Activated T-cell treated with anti-CD3 and anti-CD28 coated beads, Interleukin-2, amount 50 U/mL, for 4 hours (primary cell): ENCODE results near the gene IL22. TPM values are rescaled to one million over a fixed set of nuclear protein-coding genes. Genes with fewer than 3 reads are reported as not detected.

ENCODE experiments used
- ATAC-seq, 2 donors: fragments of 200-7000 bp; cut with Tn5 transposase; one replicate each; pipeline ENCODE4 v1.10.0; 2021
- DNase-seq: peaks from one replicate; pipeline ENCODE4 v3.0.0-alpha.2; 2020
- H3K27me3 Mint-ChIP-seq: one replicate; pipeline ENCODE4 v1.8.0; 2021; ENCODE audit warnings: low read depth, mixed read lengths
- H3K36me3 Mint-ChIP-seq: one replicate; pipeline ENCODE4 v1.8.0; 2022; ENCODE audit warnings: mixed read lengths; ENCODE audit not compliant: insufficient read depth
- H3K4me1 Mint-ChIP-seq: one replicate; pipeline ENCODE4 v1.8.0; 2021; ENCODE audit warnings: low read depth, mixed read lengths
- H3K4me3 Mint-ChIP-seq: one replicate; pipeline ENCODE4 v1.8.0; 2021; ENCODE audit warnings: mild to moderate bottlenecking, moderate library complexity, mixed read lengths
- H3K9me3 Mint-ChIP-seq: one replicate; pipeline ENCODE4 v1.8.0; 2021; ENCODE audit warnings: mixed read lengths
- total RNA-seq, 3 donors: library from RNA; stranded (reverse); gene quantifications; one replicate each; pipeline ENCODE4 v1.2.1, GENCODE V29; 2021

Gene IL22
- total RNA-seq, 3 donors from 2014 or later = 1.2 to 6.0 (median 1.5) TPM

DNA sequence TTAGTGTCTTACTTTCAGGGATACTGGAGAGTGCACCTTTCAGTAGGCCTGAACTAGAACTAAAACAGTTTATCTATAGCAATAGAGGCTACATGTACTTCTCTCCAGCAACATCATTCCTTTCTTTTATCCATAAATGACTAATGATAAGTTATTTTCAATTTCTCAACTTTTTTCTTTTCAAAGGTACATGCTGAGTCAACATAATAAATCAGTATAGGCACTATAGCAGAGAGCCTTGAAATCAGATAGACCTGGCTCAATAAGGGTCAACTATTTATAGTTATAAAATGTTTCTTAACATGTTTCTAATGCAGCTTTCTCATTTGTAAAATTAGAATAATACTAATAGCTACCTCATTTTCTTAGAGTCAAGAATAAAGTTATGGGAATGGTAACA, 5.6 kb downstream of the IL22 start:
- no peak overlapping the region for H3K4me3 Mint-ChIP-seq
- peaks cover 13% of the 10 kb centered on the region for H3K27me3 Mint-ChIP-seq
- H3K9me3 Mint-ChIP-seq = peaks cover 2% of the 10 kb centered on the region

DNA sequence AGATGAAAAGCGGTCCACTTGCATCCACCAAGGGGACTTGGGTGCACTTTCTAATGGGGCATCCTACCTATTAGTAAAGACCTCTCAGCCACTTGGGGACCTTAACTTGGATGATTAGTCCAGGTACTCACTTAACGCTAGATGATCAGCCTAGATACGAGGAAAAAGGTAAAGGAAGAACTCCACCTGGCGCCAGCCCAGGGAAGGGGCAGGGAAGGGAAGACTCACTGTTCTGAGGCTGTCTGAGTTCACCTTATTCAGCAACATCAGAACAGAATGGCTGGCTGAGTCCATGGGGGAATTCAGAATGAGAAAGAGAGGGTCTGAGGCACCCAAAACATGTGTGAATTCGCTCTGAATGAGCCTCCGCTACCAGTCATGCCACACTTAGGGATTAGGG, 7.1 kb downstream of the IL22 start:
- Mint-ChIP-seq H3K4me1 (peaks cover 8% of the 10 kb centered on the region), H3K9me3 (peaks cover 3% of the 10 kb centered on the region), H3K27me3 (peaks cover 3% of the 10 kb centered on the region), H3K4me3 (no peak overlapping the region), H3K36me3 (no peaks in the 10 kb centered on the region)
- DNase-seq (no peak), ATAC-seq (no peak)

More for the DNA sequence above, 5.6 kb downstream of the IL22 start:
- no peak for DNase-seq
- Mint-ChIP-seq H3K4me1 (peaks cover 6% of the 10 kb centered on the region), H3K36me3 (no peaks in the 10 kb centered on the region)
- ATAC-seq = no peak

DNA sequence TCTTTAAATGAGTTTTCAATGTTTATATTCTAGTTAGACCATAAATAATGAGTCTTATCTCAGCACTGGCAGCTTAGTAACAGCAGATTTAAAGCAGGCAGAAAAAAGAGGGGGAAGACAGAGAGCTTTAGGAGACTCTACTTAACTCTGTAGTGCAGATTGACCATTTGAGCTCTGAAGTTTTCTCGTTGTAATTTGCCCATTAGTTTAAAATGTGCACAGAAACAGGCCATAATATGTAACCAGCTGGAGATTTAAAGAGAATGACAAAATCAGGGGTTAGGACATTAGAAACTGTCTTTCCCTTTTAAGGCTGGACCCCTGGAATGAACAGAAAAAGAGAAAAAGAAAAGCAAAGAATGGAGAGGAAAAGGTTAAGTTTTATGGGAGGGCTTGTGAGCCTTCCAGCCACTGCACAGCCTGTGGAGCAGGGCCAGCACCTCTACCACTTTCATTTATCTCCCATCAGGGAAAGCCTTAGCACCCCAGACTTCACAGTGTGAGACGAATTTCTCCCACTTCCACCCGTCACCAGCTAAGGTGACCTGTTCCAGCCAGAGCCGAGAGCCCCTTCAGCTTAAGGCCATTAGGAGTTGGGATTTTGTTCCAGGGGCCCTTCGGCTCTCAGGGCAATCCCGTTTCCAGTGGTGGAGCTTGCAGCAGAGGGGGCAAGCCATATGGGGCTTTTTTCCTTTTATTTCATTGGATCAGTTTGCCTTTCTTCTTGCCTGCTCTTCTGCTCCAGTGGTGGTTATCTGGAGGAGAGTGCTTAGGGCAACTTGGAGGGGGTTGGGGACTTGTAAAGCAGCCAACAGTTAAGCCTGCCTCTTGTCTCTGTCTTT, 8.0 kb downstream of the IL22 start:
- DNase-seq = no peak
- ATAC-seq = no peak
- H3K4me1 Mint-ChIP-seq = peaks cover 18% of the 10 kb centered on the region
- H3K36me3 Mint-ChIP-seq = no peaks in the 10 kb centered on the region
- peaks cover 3% of the 10 kb centered on the region for H3K27me3 Mint-ChIP-seq
- H3K4me3 Mint-ChIP-seq = no peak overlapping the region
- peaks cover 3% of the 10 kb centered on the region for H3K9me3 Mint-ChIP-seq

DNA sequence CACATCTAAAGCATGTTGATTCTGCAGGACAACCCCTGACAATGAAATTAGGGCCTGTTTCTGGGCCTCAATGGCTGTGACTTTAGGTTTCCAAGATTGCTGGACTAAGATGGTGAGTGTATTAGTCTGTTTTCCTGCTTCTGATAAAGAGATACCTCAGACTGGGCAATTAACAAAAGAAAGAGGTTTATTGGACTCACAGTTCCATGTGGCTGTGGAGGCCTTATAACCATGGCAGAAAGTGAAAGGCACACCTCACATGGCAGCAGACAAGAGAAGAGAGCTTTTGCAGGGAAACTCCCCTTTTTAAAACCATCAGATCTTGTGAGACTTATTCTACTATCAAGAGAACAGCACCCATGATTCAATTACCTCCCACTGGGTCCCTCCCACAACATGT, 10.6 kb downstream of the IL22 start:
- H3K4me1 Mint-ChIP-seq = peaks cover 26% of the 10 kb centered on the region
- H3K36me3 Mint-ChIP-seq = no peaks in the 10 kb centered on the region
- no peak overlapping the region for H3K4me3 Mint-ChIP-seq
- no peak for DNase-seq
- H3K27me3 Mint-ChIP-seq = peaks cover 3% of the 10 kb centered on the region
- ATAC-seq = no peak
- peaks cover 3% of the 10 kb centered on the region for H3K9me3 Mint-ChIP-seq

DNA sequence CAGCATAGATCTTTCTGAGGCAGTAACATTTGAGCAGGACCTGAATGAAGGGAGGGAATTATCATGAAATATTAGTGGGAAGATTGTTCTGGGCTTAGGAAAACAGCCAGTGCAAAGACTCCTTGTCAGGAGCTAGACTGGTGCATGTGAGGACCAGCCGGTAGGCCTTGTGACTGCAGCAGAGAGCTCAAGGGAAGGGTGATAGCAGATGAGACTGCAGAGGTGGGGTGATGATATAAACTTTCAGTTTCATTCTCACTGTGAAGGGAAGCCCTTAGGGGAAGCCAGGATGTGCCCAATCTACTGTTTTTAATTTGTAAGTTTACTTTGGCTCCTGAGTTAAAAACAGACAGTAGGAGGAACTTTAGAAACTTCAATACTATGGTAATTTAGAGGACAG, 12.4 kb downstream of the IL22 start:
- Mint-ChIP-seq H3K27me3 (no peaks in the 10 kb centered on the region), H3K36me3 (no peaks in the 10 kb centered on the region), H3K9me3 (peaks cover 3% of the 10 kb centered on the region), H3K4me1 (peaks cover 43% of the 10 kb centered on the region), H3K4me3 (peak overlapping the region; percentile 14)
- ATAC-seq (peak; percentile 98 to 99), DNase-seq (peak; percentile 31)

DNA sequence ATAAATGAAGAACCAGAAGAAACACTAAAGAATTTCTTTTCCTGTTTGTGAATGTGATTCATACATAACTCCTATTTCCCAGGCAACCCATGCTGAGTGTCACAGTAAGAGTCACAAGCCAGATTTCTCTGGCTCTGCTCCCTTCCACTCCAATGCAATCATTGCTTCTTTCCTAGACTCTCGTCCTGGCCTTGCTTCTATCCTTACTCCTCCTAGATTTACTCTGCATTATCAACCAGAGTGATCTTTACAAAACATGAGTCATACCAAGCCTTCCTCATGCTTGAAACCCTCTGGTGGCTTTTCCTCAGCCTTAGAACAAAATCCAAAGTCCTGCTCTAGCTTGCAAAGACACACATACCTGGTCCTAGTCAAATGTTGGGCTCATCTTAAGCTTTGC, 13.3 kb downstream of the IL22 start:
- Mint-ChIP-seq H3K36me3 (no peaks in the 10 kb centered on the region), H3K4me3 (no peak overlapping the region), H3K4me1 (peaks cover 48% of the 10 kb centered on the region), H3K9me3 (peaks cover 3% of the 10 kb centered on the region), H3K27me3 (no peaks in the 10 kb centered on the region)
- DNase-seq (no peak), ATAC-seq (no peak)

DNA sequence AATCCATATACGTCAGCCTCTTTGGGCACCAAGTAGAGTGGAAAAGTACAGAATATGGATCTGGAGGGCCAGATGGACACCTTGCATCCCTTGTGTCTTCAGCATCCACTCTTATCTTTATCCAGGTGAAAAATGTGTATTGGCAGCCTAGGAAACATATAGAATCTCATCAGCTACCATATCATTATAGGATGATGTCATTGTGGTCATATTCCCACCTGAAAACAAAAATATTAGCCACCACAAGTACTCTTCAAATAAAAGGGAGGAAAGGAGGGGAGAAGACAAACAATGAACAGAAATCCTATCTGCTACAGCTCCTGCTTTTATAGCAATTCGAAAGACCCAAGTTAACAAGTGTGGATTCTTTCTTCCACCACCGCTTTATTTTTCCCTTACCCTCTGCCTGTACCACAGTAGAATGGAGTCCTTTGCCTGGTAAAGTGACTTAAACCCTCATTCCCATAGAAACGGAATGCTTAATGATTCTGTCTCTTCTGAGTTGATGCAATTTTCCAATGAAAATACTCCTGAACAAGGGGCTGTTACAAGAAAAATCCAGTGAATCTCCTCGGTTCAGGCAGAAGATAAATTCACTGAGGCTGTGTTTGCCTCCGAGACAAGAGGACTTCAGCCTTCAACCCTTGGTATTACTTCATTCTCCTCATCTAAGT, 14.0 kb downstream of the IL22 start:
- peaks cover 52% of the 10 kb centered on the region for H3K4me1 Mint-ChIP-seq
- no peak overlapping the region for H3K4me3 Mint-ChIP-seq
- H3K9me3 Mint-ChIP-seq = peaks cover 3% of the 10 kb centered on the region

DNA sequence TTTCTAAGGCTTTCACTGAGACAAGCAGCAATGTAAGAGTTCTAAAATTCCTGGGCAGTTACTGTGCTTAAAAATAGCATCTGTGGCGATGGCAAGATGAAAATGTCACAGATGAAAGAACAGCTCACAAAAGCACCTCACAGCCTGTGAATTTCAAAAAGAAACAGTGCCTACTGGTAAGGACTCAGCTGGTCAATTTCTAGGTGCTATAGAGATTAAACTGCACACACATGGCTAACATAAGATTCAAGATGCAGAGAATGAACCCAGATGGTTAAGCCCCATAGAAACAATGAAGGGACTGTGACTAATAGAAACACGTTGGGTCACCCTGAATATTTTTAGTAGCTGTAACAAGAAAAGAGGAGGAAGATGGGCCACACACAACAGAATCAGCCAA, 15.8 kb downstream of the IL22 start:
- Mint-ChIP-seq H3K36me3 (peaks cover 1% of the 10 kb centered on the region), H3K4me3 (peak overlapping the region; percentile 65), H3K27me3 (peaks cover 1% of the 10 kb centered on the region), H3K9me3 (peaks cover under 1% of the 10 kb centered on the region), H3K4me1 (peaks cover 54% of the 10 kb centered on the region)
- ATAC-seq = no peak
- DNase-seq = no peak

More for the DNA sequence above, 14.0 kb downstream of the IL22 start:
- Mint-ChIP-seq H3K27me3 (no peaks in the 10 kb centered on the region), H3K36me3 (no peaks in the 10 kb centered on the region)
- DNase-seq (no peak), ATAC-seq (no peak)

DNA sequence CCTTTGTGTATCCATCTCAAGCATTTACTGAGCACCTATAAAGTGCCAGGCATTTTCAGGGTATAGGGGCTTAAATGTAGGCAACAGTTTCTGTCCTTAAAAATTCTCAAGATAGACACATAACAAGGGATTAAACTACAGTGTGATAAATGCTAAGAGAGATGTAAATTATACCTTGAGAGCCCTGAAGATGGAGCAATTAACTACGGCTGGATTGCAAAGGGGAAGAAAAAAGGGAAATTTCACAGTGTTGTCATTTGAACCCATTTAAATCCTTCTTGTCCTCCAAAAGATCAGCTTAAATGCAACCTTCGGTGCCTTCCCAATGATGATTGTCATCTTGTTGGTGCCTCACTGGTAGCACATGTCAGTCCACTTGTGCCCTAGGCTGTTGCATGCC, 16.3 kb downstream of the IL22 start:
- H3K4me1 Mint-ChIP-seq = peaks cover 54% of the 10 kb centered on the region
- no peak for ATAC-seq
- no peaks in the 10 kb centered on the region for H3K9me3 Mint-ChIP-seq
- peaks cover 1% of the 10 kb centered on the region for H3K36me3 Mint-ChIP-seq
- H3K27me3 Mint-ChIP-seq = peaks cover 1% of the 10 kb centered on the region
- DNase-seq = no peak
- H3K4me3 Mint-ChIP-seq = peak overlapping the region; percentile 65

DNA sequence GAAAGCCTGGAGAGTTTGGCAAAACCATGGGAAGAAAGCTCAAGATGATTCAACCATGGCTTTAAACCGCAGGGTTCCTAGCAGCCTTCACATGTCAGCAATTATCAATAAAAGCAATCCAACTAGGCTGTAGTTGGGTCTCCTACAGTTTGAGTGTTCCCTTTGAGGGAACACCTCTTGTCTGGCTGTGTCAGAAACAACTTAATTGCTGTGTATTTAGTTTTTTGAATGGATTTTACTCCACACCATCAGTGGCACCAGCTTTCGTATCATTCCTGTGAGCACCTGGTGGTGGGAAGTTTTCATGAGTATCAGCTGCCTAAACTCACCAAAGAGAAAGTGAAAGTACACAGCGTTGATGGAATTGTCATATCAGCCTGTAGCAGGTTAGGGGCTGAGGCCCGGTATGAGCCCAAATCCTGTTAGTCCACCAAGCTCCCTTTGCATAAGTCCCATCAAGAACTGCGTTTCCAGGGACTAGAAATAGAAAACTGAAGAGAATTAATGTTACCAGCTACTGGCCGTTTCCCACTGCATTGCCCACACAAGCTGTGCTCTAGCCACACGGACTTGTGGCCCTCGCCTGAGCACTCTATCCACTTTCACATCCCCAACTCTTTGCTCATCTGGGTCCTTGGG, 16.9 kb downstream of the IL22 start:
- no peak for DNase-seq
- H3K4me1 Mint-ChIP-seq = peaks cover 51% of the 10 kb centered on the region
- peaks cover 1% of the 10 kb centered on the region for H3K27me3 Mint-ChIP-seq
- peaks cover 1% of the 10 kb centered on the region for H3K36me3 Mint-ChIP-seq
- H3K4me3 Mint-ChIP-seq = peak overlapping the region; percentile 65
- ATAC-seq = peak; percentile 60 to 61
- H3K9me3 Mint-ChIP-seq = no peaks in the 10 kb centered on the region

DNA sequence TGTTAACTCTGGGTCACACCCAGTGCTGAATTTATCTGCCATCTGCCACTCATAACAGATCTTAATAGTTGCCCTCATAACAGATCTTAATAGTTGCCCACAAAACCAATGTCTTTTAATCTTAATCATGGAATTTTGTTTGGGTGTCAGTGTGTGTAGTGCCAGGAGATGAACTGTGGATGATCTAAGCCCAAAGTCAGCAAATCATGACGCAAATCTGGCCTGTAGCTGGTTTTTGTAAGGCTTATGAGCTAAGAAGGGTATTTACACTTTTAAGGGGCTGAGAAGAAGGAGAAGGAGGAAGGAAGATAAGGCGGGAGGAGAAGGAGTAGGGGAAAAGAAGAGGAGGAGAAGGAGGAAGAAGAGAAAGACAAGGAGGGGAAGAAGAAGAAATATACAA, 17.8 kb downstream of the IL22 start:
- H3K27me3 Mint-ChIP-seq = peaks cover 1% of the 10 kb centered on the region
- no peak for DNase-seq
- H3K9me3 Mint-ChIP-seq = no peaks in the 10 kb centered on the region
- ATAC-seq = no peak
- peaks cover 42% of the 10 kb centered on the region for H3K4me1 Mint-ChIP-seq
- H3K4me3 Mint-ChIP-seq = peak overlapping the region; percentile 1
- H3K36me3 Mint-ChIP-seq = peaks cover 1% of the 10 kb centered on the region

DNA sequence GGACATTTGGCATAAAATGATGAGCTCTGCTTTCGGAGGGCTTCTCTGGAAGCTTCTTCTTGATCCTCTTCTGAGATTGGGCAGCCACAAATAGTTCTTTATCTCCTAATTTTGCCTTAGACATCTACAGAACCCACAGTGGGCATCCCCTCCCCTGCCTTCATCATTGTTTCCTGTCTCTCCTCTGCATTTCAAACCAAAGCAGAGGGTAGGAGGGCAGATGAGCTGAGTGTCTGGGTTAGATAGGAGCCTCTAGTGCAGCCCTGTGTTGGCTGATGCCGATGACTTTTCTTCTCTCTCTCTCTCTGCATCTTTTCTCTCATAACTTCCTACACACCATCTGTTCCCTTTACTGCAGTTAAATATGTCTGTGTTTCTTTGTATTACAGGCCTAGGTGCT, 19.3 kb downstream of the IL22 start:
- no peaks in the 10 kb centered on the region for H3K9me3 Mint-ChIP-seq
- no peak overlapping the region for H3K4me3 Mint-ChIP-seq
- peaks cover 1% of the 10 kb centered on the region for H3K27me3 Mint-ChIP-seq
- DNase-seq (no peak), ATAC-seq (peak in 1 of 2 donors; percentile 26)
- H3K4me1 Mint-ChIP-seq = peaks cover 34% of the 10 kb centered on the region
- peaks cover 1% of the 10 kb centered on the region for H3K36me3 Mint-ChIP-seq

DNA sequence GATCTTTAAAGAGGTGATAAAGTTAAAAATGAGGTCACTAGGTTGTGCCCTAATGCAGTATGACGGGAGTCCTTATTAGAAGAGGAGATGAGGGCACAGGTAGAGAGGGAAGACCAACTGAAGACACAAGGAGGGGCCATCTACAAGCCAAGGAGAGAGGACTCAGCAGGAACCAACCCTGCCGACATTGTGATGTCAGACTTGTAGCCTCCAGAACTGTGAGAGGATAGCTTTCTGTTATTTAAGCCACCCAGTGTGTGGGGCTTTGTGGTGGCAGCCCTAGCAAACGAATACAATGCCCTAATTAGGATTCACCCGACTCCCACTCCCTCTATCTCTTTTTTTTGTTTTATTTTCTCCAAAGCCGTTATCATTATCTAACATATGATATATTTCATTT, 19.9 kb downstream of the IL22 start:
- ATAC-seq (no peak), DNase-seq (no peak)
- H3K27me3 Mint-ChIP-seq = peaks cover 1% of the 10 kb centered on the region
- no peak overlapping the region for H3K4me3 Mint-ChIP-seq
- H3K4me1 Mint-ChIP-seq = peaks cover 34% of the 10 kb centered on the region
- H3K9me3 Mint-ChIP-seq = no peaks in the 10 kb centered on the region
- peaks cover 1% of the 10 kb centered on the region for H3K36me3 Mint-ChIP-seq

DNA sequence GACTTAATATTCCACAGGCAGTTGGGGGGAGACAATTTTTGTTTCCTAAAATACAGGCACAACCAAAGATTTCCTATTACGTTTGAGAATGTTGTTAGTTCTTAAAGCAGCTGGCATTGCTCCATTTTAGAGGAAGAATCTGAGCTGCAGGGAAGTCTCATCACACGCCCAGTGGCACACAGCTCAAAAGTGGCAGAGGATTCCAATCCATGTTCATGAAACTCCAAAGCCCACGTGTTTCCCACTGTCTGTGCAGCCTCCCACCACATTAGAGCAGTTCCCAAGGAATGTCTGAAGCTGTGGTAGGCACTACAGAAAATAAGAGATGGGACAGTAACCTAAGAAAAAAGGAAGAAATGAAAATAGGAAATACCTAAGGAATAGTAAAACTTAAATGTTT, 21.7 kb downstream of the IL22 start:
- ATAC-seq = no peak
- no peaks in the 10 kb centered on the region for H3K9me3 Mint-ChIP-seq
- peaks cover 1% of the 10 kb centered on the region for H3K27me3 Mint-ChIP-seq
- peaks cover 22% of the 10 kb centered on the region for H3K4me1 Mint-ChIP-seq
- no peak for DNase-seq
- H3K4me3 Mint-ChIP-seq = no peak overlapping the region
- H3K36me3 Mint-ChIP-seq = peaks cover 1% of the 10 kb centered on the region
